GM19099 (cell line): ENCODE data around the gene PRPF19.

Experiments used
- POLR2A ChIP-seq: IDR thresholded peaks from 3 replicates; pipeline ENCODE4 v1.6.1; 2011; ENCODE audit warnings: low read depth; ENCODE audit not compliant: insufficient read length; ENCODE audit errors: extremely low read depth

PRPF19 gene

GRCh38 chr11:60874421-60875365 is 31.7 kb downstream of the PRPF19 start:
- TF ChIP-seq POLR2A, result no peak

GRCh38 chr11:60873533-60873932 is 32.9 kb downstream of the PRPF19 start:
- no peak for TF ChIP-seq POLR2A

- no peak for TF ChIP-seq POLR2A
Measured at GRCh38 chr11:60872961-60873524, 33.3 kb downstream of the PRPF19 start.

- TF ChIP-seq POLR2A, result no peak
Measured at GRCh38 chr11:60872124-60872960, 34.0 kb downstream of the PRPF19 start.

- no peak for TF ChIP-seq POLR2A
Measured at GRCh38 chr11:60871378-60872061, 34.9 kb downstream of the PRPF19 start.

- TF ChIP-seq POLR2A, result no peak
Measured at GRCh38 chr11:60870733-60871377, 35.5 kb downstream of the PRPF19 start.

- no peak for TF ChIP-seq POLR2A
Measured at GRCh38 chr11:60870276-60870675, 36.1 kb downstream of the PRPF19 start.

- no peak for TF ChIP-seq POLR2A
Measured at GRCh38 chr11:60869451-60869825, 36.9 kb downstream of the PRPF19 start.

- TF ChIP-seq POLR2A, result no peak
Measured at GRCh38 chr11:60868682-60869450, 37.5 kb downstream of the PRPF19 start.

GRCh38 chr11:60867871-60868681 is 38.3 kb downstream of the PRPF19 start:
- TF ChIP-seq POLR2A, result no peak

GRCh38 chr11:60866911-60867870 is 39.2 kb downstream of the PRPF19 start, which contains the start of gene ZP1:
ZP1 (plus strand) TSS chr11:60867542; CDS start chr11:60867562, 20 bp downstream.
- TF ChIP-seq POLR2A, result no peak
